PC-9 (cell line): Measurements from ENCODE around the gene MIER2.

Experiments
- EZH2 ChIP-seq: fragments of 200-600 bp; sonication (generic); IDR thresholded peaks from 2 replicates; pipeline ENCODE4 v1.8.0; 2017; ENCODE audit warnings: antibody characterized with exemption, low read depth
- TF ChIP-seq, protein P1 (sequence below): fragments of 200-600 bp; sonication (generic); conservative IDR thresholded peaks from 2 replicates; pipeline ENCODE4 v1.6.1; 2017; ENCODE audit warnings: mixed run types, antibody characterized with exemption, mild to moderate bottlenecking, moderate library complexity

- TF ChIP-seq, protein P1, sequence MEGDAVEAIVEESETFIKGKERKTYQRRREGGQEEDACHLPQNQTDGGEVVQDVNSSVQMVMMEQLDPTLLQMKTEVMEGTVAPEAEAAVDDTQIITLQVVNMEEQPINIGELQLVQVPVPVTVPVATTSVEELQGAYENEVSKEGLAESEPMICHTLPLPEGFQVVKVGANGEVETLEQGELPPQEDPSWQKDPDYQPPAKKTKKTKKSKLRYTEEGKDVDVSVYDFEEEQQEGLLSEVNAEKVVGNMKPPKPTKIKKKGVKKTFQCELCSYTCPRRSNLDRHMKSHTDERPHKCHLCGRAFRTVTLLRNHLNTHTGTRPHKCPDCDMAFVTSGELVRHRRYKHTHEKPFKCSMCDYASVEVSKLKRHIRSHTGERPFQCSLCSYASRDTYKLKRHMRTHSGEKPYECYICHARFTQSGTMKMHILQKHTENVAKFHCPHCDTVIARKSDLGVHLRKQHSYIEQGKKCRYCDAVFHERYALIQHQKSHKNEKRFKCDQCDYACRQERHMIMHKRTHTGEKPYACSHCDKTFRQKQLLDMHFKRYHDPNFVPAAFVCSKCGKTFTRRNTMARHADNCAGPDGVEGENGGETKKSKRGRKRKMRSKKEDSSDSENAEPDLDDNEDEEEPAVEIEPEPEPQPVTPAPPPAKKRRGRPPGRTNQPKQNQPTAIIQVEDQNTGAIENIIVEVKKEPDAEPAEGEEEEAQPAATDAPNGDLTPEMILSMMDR = no peak
- no peak for TF ChIP-seq EZH2
Observed at GRCh38 chr19:280541-281009, 64.0 kb downstream of the MIER2 start.
